Cerebellar nuclear complex (tissue), 1 donor: ENCODE data around the gene MYPOP.

Experiments
- DNase-seq, 2 experiments: peaks; one replicate each; lab custom pipeline; 2025; lab: John Stamatoyannopoulos, UW

Gene MYPOP

GRCh38 chr19:45863335-45863839 is 39.0 kb downstream of the MYPOP start:
- no peak for DNase-seq

GRCh38 chr19:45862564-45863334 is 39.7 kb downstream of the MYPOP start, which contains the start of gene SYMPK:
Gene SYMPK, minus strand, starts transcription at chr19:45863147. Its CDS starts 8,652 bp downstream, at chr19:45854495.
- peak; percentile 94 to 96 for DNase-seq

GRCh38 chr19:45862271-45862563 is 40.2 kb downstream of the MYPOP start:
- no peak for DNase-seq

GRCh38 chr19:45860359-45861259 is 41.8 kb downstream of the MYPOP start:
- no peak for DNase-seq

GRCh38 chr19:45854167-45854778 is 48.1 kb downstream of the MYPOP start:
- no peak for DNase-seq

- DNase-seq = no peak
These were observed 49.4 kb downstream of the MYPOP start for GRCh38 chr19:45852983-45853382.

GRCh38 chr19:45852145-45852750 is 50.2 kb downstream of the MYPOP start:
- no peak for DNase-seq

- no peak for DNase-seq
These were observed 53.5 kb downstream of the MYPOP start for GRCh38 chr19:45848922-45849321.

- DNase-seq = no peak
These were observed 54.8 kb downstream of the MYPOP start for GRCh38 chr19:45847663-45848062.

GRCh38 chr19:45842198-45842597 is 60.2 kb downstream of the MYPOP start:
- no peak for DNase-seq
